HepG2 (cell line): Measurements from ENCODE around the gene TUFM. TPM values are rescaled to one million over a fixed set of nuclear protein-coding genes. Genes with fewer than 3 reads are reported as not detected.

Experiments
- AGO2 ChIP-seq: fragments of 200-400 bp; formaldehyde crosslinking; optimal IDR thresholded peaks from 2 replicates; pipeline ENCODE3; 2017; ENCODE audit warnings: mild to moderate bottlenecking, low read depth, low read length, moderate library complexity
- ARNT2 ChIP-seq: sonication (generic); formaldehyde crosslinking; IDR thresholded peaks from 2 replicates; pipeline ENCODE4 v1.8.0; 2022; ENCODE audit warnings: mild to moderate bottlenecking, low read depth, missing genetic modification reagents, moderate library complexity
- HHEX ChIP-seq: IDR thresholded peaks from 2 replicates; pipeline ENCODE4 v1.6.1; 2016; ENCODE audit warnings: control low read depth
- HOXA3 ChIP-seq: sonication (generic); formaldehyde crosslinking; IDR thresholded peaks from 2 replicates; pipeline ENCODE4 v1.5.0; 2020; ENCODE audit warnings: missing genetic modification reagents
- KLF11 ChIP-seq: IDR thresholded peaks from 2 replicates; pipeline ENCODE4 v1.6.1; 2016; ENCODE audit warnings: missing compliant biosample characterization
- MBNL3 ChIP-seq: fragments of 250-450 bp; sonication (Bioruptor Pico); conservative IDR thresholded peaks from 2 replicates; pipeline ENCODE4 v1.8.0; 2022; ENCODE audit warnings: mild to moderate bottlenecking, inconsistent platforms
- PAX8 ChIP-seq: sonication (generic); formaldehyde crosslinking; IDR thresholded peaks from 2 replicates; pipeline ENCODE4 v1.8.0; 2022; ENCODE audit warnings: mild to moderate bottlenecking, missing genetic modification reagents, borderline replicate concordance
- SMYD3 ChIP-seq: sonication (generic); formaldehyde crosslinking; IDR thresholded peaks from 2 replicates; pipeline ENCODE4 v1.8.1; 2023; ENCODE audit warnings: mild to moderate bottlenecking, missing genetic modification reagents
- TIGD3 ChIP-seq: sonication (generic); formaldehyde crosslinking; IDR thresholded peaks from 2 replicates; pipeline ENCODE4 v1.5.1; 2020; ENCODE audit warnings: mild to moderate bottlenecking, missing genetic modification reagents, borderline replicate concordance
- ZNF431 ChIP-seq: sonication (generic); formaldehyde crosslinking; IDR thresholded peaks from 2 replicates; pipeline ENCODE4 v1.9.0; 2022; ENCODE audit warnings: missing genetic modification reagents, low read depth, mild to moderate bottlenecking, borderline replicate concordance
- ZNF576 ChIP-seq: sonication (generic); formaldehyde crosslinking; IDR thresholded peaks from 2 replicates; pipeline ENCODE4 v1.4.0; 2020; ENCODE audit warnings: mild to moderate bottlenecking, missing genetic modification reagents
- ZNF614 ChIP-seq: IDR thresholded peaks from 2 replicates; pipeline ENCODE4 v1.6.1; 2018; ENCODE audit warnings: missing biosample characterization, missing genetic modification reagents, inconsistent platforms, borderline replicate concordance
- ZNF800 ChIP-seq: sonication (generic); formaldehyde crosslinking; IDR thresholded peaks from 2 replicates; pipeline ENCODE4 v1.4.0; 2020; ENCODE audit warnings: missing genetic modification reagents
- polyA plus RNA-seq, 8 experiments: library from polyadenylated mRNA; depleted of rRNA in 3 of 8; stranded (reverse) in 7 of 8; unstranded in 1 of 8; fragments of >200 nt; fragmentation: Illumina TruSeq in 4 of 8; extraction: Trizol in 4 of 8; gene quantifications; 2 replicates each; pipeline versions ENCODE4 v1.2.1 to v1.2.3, GENCODE V29; 2011 to 2016; ENCODE audit warnings: low read depth in 4 of 8, missing spikeins in 1 of 8, mixed read lengths in 1 of 8; ENCODE audit not compliant: insufficient read depth in 1 of 8
- total RNA-seq, 5 experiments: library from RNA; depleted of rRNA; stranded (reverse); fragments of >200 nt; fragmentation: Illumina TruSeq; extraction: Trizol; gene quantifications; 2 replicates each; pipeline ENCODE4 v1.2.3, GENCODE V29; 2016; ENCODE audit warnings: low read depth in 1 of 5
- TF ChIP-seq, protein P1 (sequence below): sonication (generic); formaldehyde crosslinking; IDR thresholded peaks from 2 replicates; pipeline ENCODE4 v1.5.0; 2020; ENCODE audit warnings: mild to moderate bottlenecking, missing genetic modification reagents
- TF ChIP-seq, protein P2 (sequence below): sonication (generic); formaldehyde crosslinking; IDR thresholded peaks from 2 replicates; pipeline ENCODE4 v1.8.1; 2023; ENCODE audit warnings: mild to moderate bottlenecking, missing genetic modification reagents, borderline replicate concordance
- TF ChIP-seq, protein P3 (sequence below): sonication (generic); formaldehyde crosslinking; IDR thresholded peaks from 2 replicates; pipeline ENCODE4 v1.5.1; 2020; ENCODE audit warnings: mild to moderate bottlenecking, missing genetic modification reagents, moderate library complexity

The TUFM gene
- total and polyA plus RNA-seq, 2 of the 13 experiments (the other 11 are each of a cell fraction or from before 2014, with no cell fraction given) = 206 to 298 TPM

- TF ChIP-seq KLF11 (no peak), ZNF431 (CRISPR knock-in tag) (no peak), ARNT2 (0 out of 2 replicates have a peak, but pooled peaks have one; percentile 23), ZNF800 (CRISPR knock-in tag) (no peak), ZNF576 (no peak), TIGD3 (CRISPR knock-in tag) (no peak), ZNF614 (CRISPR knock-in tag) (no peak), PAX8 (CRISPR knock-in tag) (no peak), HOXA3 (CRISPR knock-in tag) (no peak), SMYD3 (CRISPR knock-in tag) (no peak), HHEX (CRISPR knock-in tag) (no peak), MBNL3 (CRISPR knock-in tag) (no peak), AGO2 (no peak)
- TF ChIP-seq, protein P1, sequence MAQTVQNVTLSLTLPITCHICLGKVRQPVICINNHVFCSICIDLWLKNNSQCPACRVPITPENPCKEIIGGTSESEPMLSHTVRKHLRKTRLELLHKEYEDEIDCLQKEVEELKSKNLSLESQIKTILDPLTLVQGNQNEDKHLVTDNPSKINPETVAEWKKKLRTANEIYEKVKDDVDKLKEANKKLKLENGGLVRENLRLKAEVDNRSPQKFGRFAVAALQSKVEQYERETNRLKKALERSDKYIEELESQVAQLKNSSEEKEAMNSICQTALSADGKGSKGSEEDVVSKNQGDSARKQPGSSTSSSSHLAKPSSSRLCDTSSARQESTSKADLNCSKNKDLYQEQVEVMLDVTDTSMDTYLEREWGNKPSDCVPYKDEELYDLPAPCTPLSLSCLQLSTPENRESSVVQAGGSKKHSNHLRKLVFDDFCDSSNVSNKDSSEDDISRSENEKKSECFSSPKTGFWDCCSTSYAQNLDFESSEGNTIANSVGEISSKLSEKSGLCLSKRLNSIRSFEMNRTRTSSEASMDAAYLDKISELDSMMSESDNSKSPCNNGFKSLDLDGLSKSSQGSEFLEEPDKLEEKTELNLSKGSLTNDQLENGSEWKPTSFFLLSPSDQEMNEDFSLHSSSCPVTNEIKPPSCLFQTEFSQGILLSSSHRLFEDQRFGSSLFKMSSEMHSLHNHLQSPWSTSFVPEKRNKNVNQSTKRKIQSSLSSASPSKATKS = no peak
- TF ChIP-seq, protein P2, sequence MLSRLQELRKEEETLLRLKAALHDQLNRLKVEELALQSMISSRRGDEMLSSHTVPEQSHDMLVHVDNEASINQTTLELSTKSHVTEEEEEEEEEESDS (CRISPR knock-in tag) = no peak
- TF ChIP-seq, protein P3, sequence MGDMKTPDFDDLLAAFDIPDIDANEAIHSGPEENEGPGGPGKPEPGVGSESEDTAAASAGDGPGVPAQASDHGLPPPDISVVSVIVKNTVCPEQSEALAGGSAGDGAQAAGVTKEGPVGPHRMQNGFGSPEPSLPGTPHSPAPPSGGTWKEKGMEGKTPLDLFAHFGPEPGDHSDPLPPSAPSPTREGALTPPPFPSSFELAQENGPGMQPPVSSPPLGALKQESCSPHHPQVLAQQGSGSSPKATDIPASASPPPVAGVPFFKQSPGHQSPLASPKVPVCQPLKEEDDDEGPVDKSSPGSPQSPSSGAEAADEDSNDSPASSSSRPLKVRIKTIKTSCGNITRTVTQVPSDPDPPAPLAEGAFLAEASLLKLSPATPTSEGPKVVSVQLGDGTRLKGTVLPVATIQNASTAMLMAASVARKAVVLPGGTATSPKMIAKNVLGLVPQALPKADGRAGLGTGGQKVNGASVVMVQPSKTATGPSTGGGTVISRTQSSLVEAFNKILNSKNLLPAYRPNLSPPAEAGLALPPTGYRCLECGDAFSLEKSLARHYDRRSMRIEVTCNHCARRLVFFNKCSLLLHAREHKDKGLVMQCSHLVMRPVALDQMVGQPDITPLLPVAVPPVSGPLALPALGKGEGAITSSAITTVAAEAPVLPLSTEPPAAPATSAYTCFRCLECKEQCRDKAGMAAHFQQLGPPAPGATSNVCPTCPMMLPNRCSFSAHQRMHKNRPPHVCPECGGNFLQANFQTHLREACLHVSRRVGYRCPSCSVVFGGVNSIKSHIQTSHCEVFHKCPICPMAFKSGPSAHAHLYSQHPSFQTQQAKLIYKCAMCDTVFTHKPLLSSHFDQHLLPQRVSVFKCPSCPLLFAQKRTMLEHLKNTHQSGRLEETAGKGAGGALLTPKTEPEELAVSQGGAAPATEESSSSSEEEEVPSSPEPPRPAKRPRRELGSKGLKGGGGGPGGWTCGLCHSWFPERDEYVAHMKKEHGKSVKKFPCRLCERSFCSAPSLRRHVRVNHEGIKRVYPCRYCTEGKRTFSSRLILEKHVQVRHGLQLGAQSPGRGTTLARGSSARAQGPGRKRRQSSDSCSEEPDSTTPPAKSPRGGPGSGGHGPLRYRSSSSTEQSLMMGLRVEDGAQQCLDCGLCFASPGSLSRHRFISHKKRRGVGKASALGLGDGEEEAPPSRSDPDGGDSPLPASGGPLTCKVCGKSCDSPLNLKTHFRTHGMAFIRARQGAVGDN (CRISPR knock-in tag) = peak; percentile 24; the same call in 1 of the 2 replicates
These were observed 16.4 kb downstream of the TUFM start (continued) for GRCh38 chr16:28829747-28830146.
